Thoracic aorta (tissue), 2 donors: ENCODE results near the gene LAPTM5. TPM values are rescaled to one million over a fixed set of nuclear protein-coding genes. Genes with fewer than 3 reads are reported as not detected.

Experiments
- ATAC-seq: fragments of 150-250 bp; one replicate; pipeline ENCODE4 v1.8.0; 2017; ENCODE audit warnings: low read depth; ENCODE audit not compliant: insufficient number of reproducible peaks, low FRiP score
- DNase-seq: peaks from one replicate; pipeline ENCODE4 v3.0.0-alpha.2; 2020; ENCODE audit warnings: low spot score
- H3K27ac ChIP-seq, 2 donors: fragments of 200-600 bp; sonication (generic); 1 replicate in 1 of 2; 2 replicates in 1 of 2; pipeline ENCODE4 v1.5.1; 2016; ENCODE audit warnings: mild to moderate bottlenecking in 2 of 2, moderate library complexity in 2 of 2
- H3K27me3 ChIP-seq: fragments of 200-600 bp; sonication (generic); replicated peaks from 2 replicates; pipeline ENCODE4 v1.6.0; 2016; ENCODE audit warnings: mild to moderate bottlenecking; ENCODE audit not compliant: insufficient read depth
- H3K36me3 ChIP-seq: fragments of 200-600 bp; sonication (generic); one replicate; pipeline ENCODE4 v1.5.1; 2016
- H3K4me1 ChIP-seq, 2 donors: fragments of 200-600 bp; sonication (generic); 1 replicate in 1 of 2; 2 replicates in 1 of 2; pipeline versions ENCODE4 v1.5.1 to v1.6.0; 2016; ENCODE audit warnings: low read depth in 2 of 2, mild to moderate bottlenecking in 1 of 2; ENCODE audit not compliant: control insufficient read depth in 1 of 2
- H3K4me3 ChIP-seq: fragments of 200-600 bp; sonication (generic); 2 replicates; pipeline ENCODE4 v1.5.1; 2016; ENCODE audit warnings: mild to moderate bottlenecking
- H3K9me3 ChIP-seq: fragments of 200-600 bp; sonication (generic); 2 replicates; pipeline ENCODE4 v1.5.1; 2016
- total RNA-seq, 2 donors: library from RNA; depleted of rRNA; stranded (reverse); fragments of >200 nt; gene quantifications; one replicate each; pipeline versions ENCODE4 v1.1.0 to v1.2.3, GENCODE V29; 2016
- TF ChIP-seq, protein P1 (sequence below): fragments of 200-600 bp; sonication (generic); IDR thresholded peaks from one replicate; pipeline ENCODE4 v1.5.1; 2019; ENCODE audit warnings: antibody characterized with exemption

The LAPTM5 gene
- total RNA-seq, 2 donors from 2014 or later = 91.0 to 127 TPM

DNA sequence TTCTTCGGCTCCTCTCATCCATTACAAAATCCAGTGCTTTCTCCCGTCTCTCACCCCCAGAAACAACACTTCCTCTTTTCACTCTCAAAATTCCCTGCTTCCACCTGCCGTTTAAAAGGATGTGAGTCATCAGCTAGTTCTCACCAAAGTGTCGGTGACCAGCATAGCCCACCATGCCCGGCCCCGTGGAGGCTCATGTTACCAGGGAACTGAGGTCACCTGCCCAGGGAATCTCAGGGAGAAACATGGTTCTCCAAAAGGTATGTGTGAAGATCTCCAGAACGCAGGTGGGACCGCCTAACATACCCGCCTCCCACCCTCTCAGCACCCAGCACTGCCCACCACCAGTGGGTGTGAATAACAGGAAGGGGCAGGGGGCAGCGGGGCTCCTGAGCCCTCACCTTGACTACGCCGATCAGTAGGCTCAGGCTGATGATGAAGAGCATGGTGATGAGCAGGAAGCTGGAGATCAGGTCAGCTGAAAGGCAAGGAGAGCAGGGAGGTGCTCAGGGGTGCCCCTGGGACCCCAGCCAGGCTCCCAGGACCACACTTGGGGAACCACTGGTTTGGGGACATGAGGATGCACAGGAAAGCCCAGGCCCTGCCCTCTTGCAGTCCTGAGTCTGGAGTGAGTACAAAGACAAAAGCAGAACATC, 16.2 kb downstream of the LAPTM5 start:
- no peak overlapping the region for H3K4me3 ChIP-seq
- no peak for ATAC-seq
- TF ChIP-seq, protein P1, sequence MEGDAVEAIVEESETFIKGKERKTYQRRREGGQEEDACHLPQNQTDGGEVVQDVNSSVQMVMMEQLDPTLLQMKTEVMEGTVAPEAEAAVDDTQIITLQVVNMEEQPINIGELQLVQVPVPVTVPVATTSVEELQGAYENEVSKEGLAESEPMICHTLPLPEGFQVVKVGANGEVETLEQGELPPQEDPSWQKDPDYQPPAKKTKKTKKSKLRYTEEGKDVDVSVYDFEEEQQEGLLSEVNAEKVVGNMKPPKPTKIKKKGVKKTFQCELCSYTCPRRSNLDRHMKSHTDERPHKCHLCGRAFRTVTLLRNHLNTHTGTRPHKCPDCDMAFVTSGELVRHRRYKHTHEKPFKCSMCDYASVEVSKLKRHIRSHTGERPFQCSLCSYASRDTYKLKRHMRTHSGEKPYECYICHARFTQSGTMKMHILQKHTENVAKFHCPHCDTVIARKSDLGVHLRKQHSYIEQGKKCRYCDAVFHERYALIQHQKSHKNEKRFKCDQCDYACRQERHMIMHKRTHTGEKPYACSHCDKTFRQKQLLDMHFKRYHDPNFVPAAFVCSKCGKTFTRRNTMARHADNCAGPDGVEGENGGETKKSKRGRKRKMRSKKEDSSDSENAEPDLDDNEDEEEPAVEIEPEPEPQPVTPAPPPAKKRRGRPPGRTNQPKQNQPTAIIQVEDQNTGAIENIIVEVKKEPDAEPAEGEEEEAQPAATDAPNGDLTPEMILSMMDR = no peak

DNA sequence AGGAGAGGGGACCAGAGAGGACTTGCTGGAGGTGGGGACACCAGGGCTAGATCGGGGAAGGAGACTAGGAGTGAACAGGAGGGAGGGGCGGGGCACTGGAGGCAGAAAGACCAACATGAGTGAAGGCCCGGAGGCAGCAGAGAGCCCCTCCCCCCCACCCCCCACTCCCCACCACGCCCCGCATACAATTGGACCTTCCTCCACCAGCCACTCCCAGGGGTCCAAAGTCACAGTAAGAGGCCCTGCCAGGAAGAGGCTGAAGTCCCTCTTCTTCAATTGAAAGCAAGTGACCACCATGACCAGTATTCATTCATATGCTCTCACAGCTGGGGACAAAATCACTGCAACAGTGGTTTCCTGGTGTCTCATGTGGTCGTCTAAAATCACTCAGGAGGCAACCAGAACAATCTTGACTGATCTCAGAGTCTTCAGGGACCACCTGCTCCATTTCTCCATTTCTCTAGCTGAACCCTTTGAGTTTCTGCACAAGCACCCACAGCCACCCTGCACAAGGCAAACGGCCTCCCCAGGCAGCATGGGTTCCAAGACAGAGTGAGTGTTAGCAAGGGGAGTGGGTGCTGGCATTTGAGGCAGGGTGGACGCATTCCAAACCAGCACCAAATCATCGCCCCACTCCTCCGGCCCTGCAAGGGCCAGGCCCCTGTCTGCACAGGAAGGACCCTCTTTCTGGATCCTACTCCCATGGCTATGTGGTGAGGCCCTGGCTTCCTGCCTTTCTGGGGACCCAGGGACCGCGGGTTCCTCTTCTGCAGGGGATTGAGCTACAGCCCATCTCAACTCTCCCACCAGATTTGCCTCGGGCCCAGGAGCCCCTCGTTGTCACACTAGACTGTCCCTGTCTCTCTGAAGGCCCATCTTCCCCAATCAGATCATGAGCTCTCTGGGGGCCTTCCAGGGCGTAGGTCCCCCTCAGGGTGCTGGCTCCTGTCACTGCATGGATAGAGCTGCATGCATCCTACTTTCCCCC, 17.0 kb downstream of the LAPTM5 start:
- Histone ChIP-seq H3K4me1 (no peaks in the 10 kb centered on the region), H3K4me3 (no peak overlapping the region), H3K27me3 (no peaks in the 10 kb centered on the region), H3K9me3 (no peaks in the 10 kb centered on the region), H3K27ac (no peak overlapping the region), H3K36me3 (peaks cover 2% of the 10 kb centered on the region)
- TF ChIP-seq, protein P1 = no peak
- DNase-seq (no peak), ATAC-seq (no peak)

More for the DNA sequence above, 16.2 kb downstream of the LAPTM5 start:
- Histone ChIP-seq H3K27ac (no peak overlapping the region), H3K4me1 (peaks cover 0 to 7% of the 10 kb centered on the region in 2 donors), H3K27me3 (no peaks in the 10 kb centered on the region), H3K36me3 (peaks cover 2% of the 10 kb centered on the region), H3K9me3 (no peaks in the 10 kb centered on the region)
- no peak for DNase-seq

DNA sequence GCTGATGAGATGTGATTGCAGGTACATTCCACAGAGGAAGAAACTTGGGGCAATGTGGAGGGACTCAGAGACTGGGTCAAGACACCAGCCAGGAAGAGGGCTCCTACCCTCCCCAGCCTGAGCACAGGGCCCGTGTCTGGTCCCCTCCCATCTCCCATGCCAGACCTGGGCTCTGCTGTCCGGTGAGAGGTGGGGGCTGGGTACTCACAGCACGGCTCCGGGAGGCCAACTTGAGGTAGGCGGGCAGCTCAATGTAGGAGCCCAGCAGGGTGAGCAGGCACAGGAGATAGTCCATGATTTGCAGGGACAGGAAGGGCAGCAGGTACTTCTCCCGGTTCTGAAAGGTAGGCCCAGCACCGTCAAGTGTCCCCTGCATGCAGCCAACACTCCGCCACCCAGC, 18.0 kb downstream of the LAPTM5 start:
- H3K9me3 ChIP-seq = no peaks in the 10 kb centered on the region
- H3K4me1 ChIP-seq = no peaks in the 10 kb centered on the region
- H3K4me3 ChIP-seq = no peak overlapping the region
- peaks cover 2% of the 10 kb centered on the region for H3K36me3 ChIP-seq
- TF ChIP-seq, protein P1 = no peak
- ATAC-seq = no peak
- no peak for DNase-seq
- no peak overlapping the region for H3K27ac ChIP-seq
- no peaks in the 10 kb centered on the region for H3K27me3 ChIP-seq

DNA sequence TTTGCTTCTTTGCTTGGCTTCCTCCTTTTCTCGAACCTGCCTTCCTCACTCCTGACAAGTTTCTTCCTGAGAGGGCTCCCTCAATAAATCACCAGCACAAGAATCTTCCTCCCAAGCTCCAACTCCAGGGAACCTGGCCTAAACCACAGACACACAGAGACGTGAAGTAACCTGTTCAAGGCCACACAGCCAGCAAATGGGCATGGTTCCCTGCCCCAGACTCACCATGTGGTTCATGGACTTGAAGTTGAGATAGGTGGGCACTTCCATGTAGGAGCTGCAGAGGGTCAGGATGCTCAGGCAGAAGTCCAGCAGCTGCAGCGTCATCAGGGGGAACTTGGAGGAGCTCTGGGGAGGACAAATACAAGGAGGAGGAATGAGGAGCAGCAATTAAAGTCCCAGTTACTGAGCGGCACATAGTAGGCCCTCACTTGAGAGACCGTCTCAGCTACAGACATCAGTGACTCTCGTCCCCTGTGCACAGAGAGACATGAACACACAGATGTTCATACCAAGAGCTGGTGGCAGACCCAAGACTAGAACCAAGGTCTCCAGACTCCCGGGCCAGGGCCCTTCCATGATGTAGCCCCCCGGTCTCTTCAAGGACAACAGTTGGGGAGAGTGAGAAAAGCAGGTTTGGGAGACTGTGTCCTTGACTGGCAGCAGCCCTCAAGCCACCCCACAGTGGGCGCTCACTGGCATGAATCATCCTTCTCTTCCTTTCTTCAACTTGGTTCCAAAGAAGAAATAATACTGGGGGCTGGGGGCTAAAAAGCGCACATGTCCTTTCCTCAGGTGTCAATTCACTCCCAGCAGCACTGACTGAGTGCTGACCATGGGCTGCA, 18.6 kb downstream of the LAPTM5 start:
- H3K36me3 ChIP-seq = peaks cover 2% of the 10 kb centered on the region
- H3K27me3 ChIP-seq = no peaks in the 10 kb centered on the region
- no peaks in the 10 kb centered on the region for H3K9me3 ChIP-seq
- TF ChIP-seq, protein P1 = no peak
- H3K27ac ChIP-seq = no peak overlapping the region
- DNase-seq (no peak), ATAC-seq (no peak)
- no peak overlapping the region for H3K4me3 ChIP-seq
- no peaks in the 10 kb centered on the region for H3K4me1 ChIP-seq
